Neural cell (in vitro differentiated cells): Measurements from ENCODE around the gene FLRT2. TPM values are rescaled to one million over a fixed set of nuclear protein-coding genes. Genes with fewer than 3 reads are reported as not detected.

Source experiments
- H2AFZ ChIP-seq: fragments of 200-600, 300-800 bp; sonication (generic), shearing (Covaris generic); 2 replicates; pipeline ENCODE4 v1.6.0; 2014; ENCODE audit warnings: low read depth, mild to moderate bottlenecking, antibody characterized with exemption, low read length, moderate library complexity
- H3F3A ChIP-seq: fragments of 200-600 bp; shearing (Covaris generic); 2 replicates; pipeline ENCODE4 v1.6.1; 2016; ENCODE audit warnings: mild to moderate bottlenecking, moderate library complexity, mixed read lengths, antibody characterized with exemption, low read length; ENCODE audit not compliant: insufficient read depth, poor library complexity, severe bottlenecking
- H3K27ac ChIP-seq: fragments of 200-600, 300-800 bp; sonication (generic), shearing (Covaris generic); 2 replicates; pipeline ENCODE4 v1.5.1; 2014; ENCODE audit warnings: mild to moderate bottlenecking, low read length, moderate library complexity
- H3K27me3 ChIP-seq: fragments of 300-800, 200-600 bp; sonication (generic), shearing (Covaris generic); 2 replicates; pipeline ENCODE4 v1.6.0; 2014; ENCODE audit warnings: mild to moderate bottlenecking, low read depth, low read length, moderate library complexity; ENCODE audit not compliant: insufficient read depth
- H3K36me3 ChIP-seq: fragments of 300-800, 200-600 bp; sonication (generic), shearing (Covaris generic); 2 replicates; pipeline ENCODE4 v1.5.1; 2014; ENCODE audit warnings: mild to moderate bottlenecking, antibody characterized with exemption, low read length, moderate library complexity; ENCODE audit not compliant: insufficient read depth
- H3K4me2 ChIP-seq: fragments of 300-800, 200-600 bp; sonication (generic), shearing (Covaris generic); 2 replicates; pipeline ENCODE4 v1.6.0; 2014; ENCODE audit warnings: mild to moderate bottlenecking, low read length
- H3K4me3 ChIP-seq: fragments of 300-800, 200-600 bp; sonication (generic), shearing (Covaris generic); 2 replicates; pipeline ENCODE4 v1.5.1; 2014; ENCODE audit warnings: mild to moderate bottlenecking, low read length, moderate library complexity
- H3K79me2 ChIP-seq: fragments of 200-600 bp; shearing (Covaris generic); replicated peaks from 2 replicates; pipeline ENCODE4 v1.6.0; 2014; ENCODE audit warnings: mild to moderate bottlenecking, low read length, moderate library complexity; ENCODE audit not compliant: insufficient read depth
- H3K9ac ChIP-seq: fragments of 300-800, 200-600 bp; sonication (generic), shearing (Covaris generic); 2 replicates; pipeline ENCODE4 v1.6.1; 2016; ENCODE audit warnings: mild to moderate bottlenecking, low read length, mixed read lengths
- H3K9me2 ChIP-seq: fragments of 200-600 bp; shearing (Covaris generic); 2 replicates; pipeline ENCODE4 v1.6.1; 2016; ENCODE audit warnings: mild to moderate bottlenecking, low read length, mixed read lengths; ENCODE audit not compliant: insufficient read depth
- H3K9me3 ChIP-seq: fragments of 200-600, 300-800 bp; sonication (generic), shearing (Covaris generic); 2 replicates; pipeline ENCODE4 v1.6.1; 2016; ENCODE audit warnings: mild to moderate bottlenecking, mixed run types, low read length, moderate library complexity, mixed read lengths
- H4K20me1 ChIP-seq: fragments of 200-600 bp; shearing (Covaris generic); 2 replicates; pipeline ENCODE4 v1.6.1; 2016; ENCODE audit warnings: mild to moderate bottlenecking, mixed run types; ENCODE audit not compliant: insufficient read depth
- EP300 ChIP-seq: fragments of 450-650 bp; conservative IDR thresholded peaks from 2 replicates; pipeline ENCODE4 v1.6.1; 2014; ENCODE audit warnings: antibody characterized with exemption, mild to moderate bottlenecking, moderate library complexity; ENCODE audit not compliant: poor library complexity, severe bottlenecking
- EZH2 ChIP-seq: fragments of 200-600, 300-800 bp; shearing (Covaris generic), sonication (generic); IDR thresholded peaks from 2 replicates; pipeline ENCODE4 v1.6.1; 2014; ENCODE audit warnings: antibody characterized with exemption, low read length, borderline replicate concordance, mild to moderate bottlenecking; ENCODE audit not compliant: insufficient read depth, poor library complexity, severe bottlenecking
- MXI1 ChIP-seq: fragments of 450-650 bp; conservative IDR thresholded peaks from 2 replicates; pipeline ENCODE4 v1.6.1; 2014; ENCODE audit warnings: antibody characterized with exemption, mild to moderate bottlenecking; ENCODE audit not compliant: poor library complexity, severe bottlenecking
- POLR2AphosphoS5 ChIP-seq: IDR thresholded peaks from 2 replicates; pipeline ENCODE4 v1.6.1; 2012
- RAD21 ChIP-seq: fragments of 450-650 bp; conservative IDR thresholded peaks from 2 replicates; pipeline ENCODE4 v1.6.1; 2014; ENCODE audit warnings: antibody characterized with exemption, mild to moderate bottlenecking, moderate library complexity
- SMC3 ChIP-seq: fragments of 450-650 bp; conservative IDR thresholded peaks from 2 replicates; pipeline ENCODE4 v1.6.1; 2014; ENCODE audit warnings: antibody characterized with exemption, mild to moderate bottlenecking, moderate library complexity; ENCODE audit not compliant: poor library complexity
- TAF1 ChIP-seq: IDR thresholded peaks from 2 replicates; pipeline ENCODE4 v1.6.1; 2012; ENCODE audit warnings: low read depth
- polyA plus RNA-seq: library from polyadenylated mRNA; depleted of rRNA; stranded (reverse); fragments of >200 nt; gene quantifications from 2 replicates; pipeline ENCODE4 v1.2.3, GENCODE V29; 2014
- TF ChIP-seq, protein P1 (sequence below): fragments of 450-650 bp; IDR thresholded peaks from 2 replicates; pipeline ENCODE4 v1.5.1; 2014; ENCODE audit warnings: antibody characterized with exemption, mild to moderate bottlenecking, moderate library complexity; ENCODE audit not compliant: poor library complexity, severe bottlenecking
- TF ChIP-seq, protein P2 (sequence below): IDR thresholded peaks from 2 replicates; pipeline ENCODE4 v1.6.1; 2012; ENCODE audit warnings: borderline replicate concordance

FLRT2 gene
- polyA plus RNA-seq, 1 donor from 2014 or later: 5.1 TPM

DNA sequence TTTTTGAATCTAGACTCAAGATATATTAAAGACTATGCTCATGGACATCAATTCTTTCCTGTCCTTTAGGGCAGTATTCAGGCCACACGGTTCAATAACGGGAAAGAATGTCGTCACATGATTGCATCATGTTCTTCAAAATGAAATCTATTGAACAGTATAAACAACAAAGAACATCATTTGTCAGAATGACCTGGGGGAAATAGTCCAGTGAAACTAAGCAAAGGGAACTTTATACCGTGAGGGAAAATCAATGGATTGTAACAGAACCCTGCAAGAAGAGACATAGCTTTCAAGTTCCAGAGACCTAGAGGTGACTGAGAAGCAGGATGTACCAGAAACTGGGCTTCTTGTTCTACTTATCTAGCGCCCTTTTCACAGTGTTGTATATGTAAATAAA lies 32.7 kb downstream of the FLRT2 start:
- Histone ChIP-seq H3F3A (peaks cover 4% of the 10 kb centered on the region), H3K27ac (no peak overlapping the region), H2AFZ (no peak overlapping the region), H3K79me2 (no peaks in the 10 kb centered on the region), H3K4me3 (no peak overlapping the region), H3K27me3 (no peaks in the 10 kb centered on the region), H3K36me3 (no peaks in the 10 kb centered on the region), H3K4me2 (no peak overlapping the region), H3K9me3 (no peaks in the 10 kb centered on the region), H3K9me2 (no peaks in the 10 kb centered on the region), H3K9ac (no peak overlapping the region), H4K20me1 (no peaks in the 10 kb centered on the region)
- TF ChIP-seq RAD21: no peak
- TF ChIP-seq EZH2: no peak
- TF ChIP-seq EP300: no peak
- TF ChIP-seq MXI1: no peak
- no peak for TF ChIP-seq POLR2AphosphoS5
- TF ChIP-seq, protein P1, sequence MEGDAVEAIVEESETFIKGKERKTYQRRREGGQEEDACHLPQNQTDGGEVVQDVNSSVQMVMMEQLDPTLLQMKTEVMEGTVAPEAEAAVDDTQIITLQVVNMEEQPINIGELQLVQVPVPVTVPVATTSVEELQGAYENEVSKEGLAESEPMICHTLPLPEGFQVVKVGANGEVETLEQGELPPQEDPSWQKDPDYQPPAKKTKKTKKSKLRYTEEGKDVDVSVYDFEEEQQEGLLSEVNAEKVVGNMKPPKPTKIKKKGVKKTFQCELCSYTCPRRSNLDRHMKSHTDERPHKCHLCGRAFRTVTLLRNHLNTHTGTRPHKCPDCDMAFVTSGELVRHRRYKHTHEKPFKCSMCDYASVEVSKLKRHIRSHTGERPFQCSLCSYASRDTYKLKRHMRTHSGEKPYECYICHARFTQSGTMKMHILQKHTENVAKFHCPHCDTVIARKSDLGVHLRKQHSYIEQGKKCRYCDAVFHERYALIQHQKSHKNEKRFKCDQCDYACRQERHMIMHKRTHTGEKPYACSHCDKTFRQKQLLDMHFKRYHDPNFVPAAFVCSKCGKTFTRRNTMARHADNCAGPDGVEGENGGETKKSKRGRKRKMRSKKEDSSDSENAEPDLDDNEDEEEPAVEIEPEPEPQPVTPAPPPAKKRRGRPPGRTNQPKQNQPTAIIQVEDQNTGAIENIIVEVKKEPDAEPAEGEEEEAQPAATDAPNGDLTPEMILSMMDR: no peak
- no peak for TF ChIP-seq TAF1
- TF ChIP-seq, protein P2, sequence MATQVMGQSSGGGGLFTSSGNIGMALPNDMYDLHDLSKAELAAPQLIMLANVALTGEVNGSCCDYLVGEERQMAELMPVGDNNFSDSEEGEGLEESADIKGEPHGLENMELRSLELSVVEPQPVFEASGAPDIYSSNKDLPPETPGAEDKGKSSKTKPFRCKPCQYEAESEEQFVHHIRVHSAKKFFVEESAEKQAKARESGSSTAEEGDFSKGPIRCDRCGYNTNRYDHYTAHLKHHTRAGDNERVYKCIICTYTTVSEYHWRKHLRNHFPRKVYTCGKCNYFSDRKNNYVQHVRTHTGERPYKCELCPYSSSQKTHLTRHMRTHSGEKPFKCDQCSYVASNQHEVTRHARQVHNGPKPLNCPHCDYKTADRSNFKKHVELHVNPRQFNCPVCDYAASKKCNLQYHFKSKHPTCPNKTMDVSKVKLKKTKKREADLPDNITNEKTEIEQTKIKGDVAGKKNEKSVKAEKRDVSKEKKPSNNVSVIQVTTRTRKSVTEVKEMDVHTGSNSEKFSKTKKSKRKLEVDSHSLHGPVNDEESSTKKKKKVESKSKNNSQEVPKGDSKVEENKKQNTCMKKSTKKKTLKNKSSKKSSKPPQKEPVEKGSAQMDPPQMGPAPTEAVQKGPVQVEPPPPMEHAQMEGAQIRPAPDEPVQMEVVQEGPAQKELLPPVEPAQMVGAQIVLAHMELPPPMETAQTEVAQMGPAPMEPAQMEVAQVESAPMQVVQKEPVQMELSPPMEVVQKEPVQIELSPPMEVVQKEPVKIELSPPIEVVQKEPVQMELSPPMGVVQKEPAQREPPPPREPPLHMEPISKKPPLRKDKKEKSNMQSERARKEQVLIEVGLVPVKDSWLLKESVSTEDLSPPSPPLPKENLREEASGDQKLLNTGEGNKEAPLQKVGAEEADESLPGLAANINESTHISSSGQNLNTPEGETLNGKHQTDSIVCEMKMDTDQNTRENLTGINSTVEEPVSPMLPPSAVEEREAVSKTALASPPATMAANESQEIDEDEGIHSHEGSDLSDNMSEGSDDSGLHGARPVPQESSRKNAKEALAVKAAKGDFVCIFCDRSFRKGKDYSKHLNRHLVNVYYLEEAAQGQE: no peak
- TF ChIP-seq SMC3: no peak

DNA sequence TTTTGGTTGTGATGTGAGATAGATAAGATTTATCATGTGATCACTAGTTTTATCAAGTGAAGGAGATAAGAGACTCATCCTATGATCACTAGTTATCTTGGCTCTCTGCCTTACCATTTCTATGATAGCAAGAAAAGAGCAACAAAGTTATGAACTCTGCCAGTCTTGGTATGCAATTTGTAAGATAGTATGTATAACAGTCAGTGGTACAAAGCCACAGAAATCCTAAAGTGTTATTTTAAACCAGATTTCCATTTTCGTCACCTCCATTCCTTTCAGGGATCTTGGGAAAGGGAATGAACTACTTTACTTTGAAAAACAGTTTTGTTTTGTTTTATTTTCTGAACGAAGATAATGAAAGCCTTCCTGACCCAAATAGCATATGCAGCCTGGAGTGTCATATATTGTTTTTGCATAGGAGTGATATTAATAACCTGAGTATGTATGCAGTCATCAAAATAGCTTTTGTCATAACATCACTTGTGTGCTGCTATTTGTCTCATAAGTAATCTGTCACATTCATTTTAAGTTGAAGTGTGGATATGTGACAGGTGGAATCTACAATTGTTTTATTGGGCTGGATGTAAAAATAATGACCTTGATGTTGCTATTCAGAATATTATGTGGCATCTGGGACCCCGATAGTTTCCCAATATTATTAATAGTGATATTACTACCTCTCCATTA lies 35.0 kb downstream of the FLRT2 start:
- Histone ChIP-seq H3K9ac (no peak overlapping the region), H3K4me3 (no peak overlapping the region), H3K36me3 (no peaks in the 10 kb centered on the region), H3K27ac (no peak overlapping the region), H3K9me3 (no peaks in the 10 kb centered on the region), H3F3A (no peaks in the 10 kb centered on the region), H3K9me2 (no peaks in the 10 kb centered on the region), H2AFZ (no peak overlapping the region), H3K27me3 (no peaks in the 10 kb centered on the region), H4K20me1 (no peaks in the 10 kb centered on the region), H3K4me2 (no peak overlapping the region), H3K79me2 (no peaks in the 10 kb centered on the region)
- TF ChIP-seq MXI1 (no peak), SMC3 (no peak), TAF1 (no peak), EP300 (peak; percentile 92), EZH2 (no peak), POLR2AphosphoS5 (peak; percentile 89), RAD21 (no peak)
- TF ChIP-seq, protein P1: no peak
- TF ChIP-seq, protein P2: peak; percentile 14
